ENCODE results near the gene CASTOR2.

DNA sequence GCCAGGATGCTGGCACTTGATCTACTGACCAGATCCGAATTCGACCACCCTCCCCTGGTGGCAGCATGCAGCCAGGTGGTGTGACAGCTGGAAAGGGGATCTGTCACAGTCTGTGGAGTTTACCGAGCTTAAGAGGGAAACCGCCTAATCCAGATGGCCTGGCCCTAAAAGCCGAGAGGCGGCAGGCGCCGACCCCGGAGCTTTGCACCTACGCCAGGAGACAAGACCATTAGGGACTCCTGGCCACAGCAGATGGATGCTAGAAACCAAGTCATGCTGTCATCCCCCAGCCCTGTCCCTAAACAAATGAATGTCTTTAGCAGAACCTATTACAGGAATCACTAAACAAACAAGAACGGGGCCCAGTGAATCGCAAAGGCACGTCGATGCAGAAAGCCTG is 81.4 kb downstream of the CASTOR2 start:
- no peak for TF ChIP-seq HCFC1 (IDR thresholded peaks at IDR 0.05; ENCODE audit: low read depth, low read length)
- TF ChIP-seq, protein P1, sequence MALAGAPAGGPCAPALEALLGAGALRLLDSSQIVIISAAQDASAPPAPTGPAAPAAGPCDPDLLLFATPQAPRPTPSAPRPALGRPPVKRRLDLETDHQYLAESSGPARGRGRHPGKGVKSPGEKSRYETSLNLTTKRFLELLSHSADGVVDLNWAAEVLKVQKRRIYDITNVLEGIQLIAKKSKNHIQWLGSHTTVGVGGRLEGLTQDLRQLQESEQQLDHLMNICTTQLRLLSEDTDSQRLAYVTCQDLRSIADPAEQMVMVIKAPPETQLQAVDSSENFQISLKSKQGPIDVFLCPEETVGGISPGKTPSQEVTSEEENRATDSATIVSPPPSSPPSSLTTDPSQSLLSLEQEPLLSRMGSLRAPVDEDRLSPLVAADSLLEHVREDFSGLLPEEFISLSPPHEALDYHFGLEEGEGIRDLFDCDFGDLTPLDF (CRISPR knock-in tag; IDR thresholded peaks at IDR 0.05) = no peak
- TF ChIP-seq, protein P2, sequence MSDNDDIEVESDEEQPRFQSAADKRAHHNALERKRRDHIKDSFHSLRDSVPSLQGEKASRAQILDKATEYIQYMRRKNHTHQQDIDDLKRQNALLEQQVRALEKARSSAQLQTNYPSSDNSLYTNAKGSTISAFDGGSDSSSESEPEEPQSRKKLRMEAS (IDR thresholded peaks at IDR 0.05) = no peak
- TF ChIP-seq ATRX (CRISPR knock-in tag; IDR thresholded peaks at IDR 0.05; ENCODE audit: borderline replicate concordance) = no peak

All from HepG2 (cell line).